Measurements from ENCODE around the gene TAF11L5.

- TF ChIP-seq PATZ1 (CRISPR knock-in tag; IDR thresholded peaks at IDR 0.05; ENCODE audit: borderline replicate concordance) (no peak), ZFP30 (CRISPR knock-in tag; IDR thresholded peaks at IDR 0.05) (no peak), CSDC2 (CRISPR knock-in tag; IDR thresholded peaks at IDR 0.05) (no peak), ZNF70 (CRISPR knock-in tag; IDR thresholded peaks at IDR 0.05) (no peak)
Observed at GRCh38 chr5:17497446-17497845, 27.6 kb upstream of the TAF11L5 start.
